ENCODE results near the gene RSPRY1. TPM values are rescaled to one million over a fixed set of nuclear protein-coding genes. Genes with fewer than 3 reads are reported as not detected.
"Not testable (repeated sequence)": the region's sequence is repeated elsewhere in the genome, so short reads cannot be mapped to it uniquely, and the experiment has no call there.

The RSPRY1 gene
- polyA plus RNA-seq, 4 donors, result 12.4 to 43.9 (median 17.2) TPM

- not testable (repeated sequence) for H3K27me3 ChIP-seq (ENCODE audit: control insufficient read depth in 3 of 3, insufficient read depth in 3 of 3, low read length in 3 of 3); H3K4me3 ChIP-seq (ENCODE audit: low read depth in 1 of 3, low read length in 3 of 3); DNase-seq; FAIRE-seq; H3K9me3 ChIP-seq (ENCODE audit: control insufficient read depth in 2 of 2, insufficient read depth in 1 of 2, low read depth in 1 of 2, low read length in 1 of 2)
- peaks cover 0 to 57% (median 0%) of the 10 kb centered on the region in 3 donors for H3K36me3 ChIP-seq (ENCODE audit: control insufficient read depth in 3 of 3, insufficient read depth in 2 of 3, low read depth in 1 of 3, low read length in 3 of 3)
- H3K27ac ChIP-seq (ENCODE audit: low read depth in 1 of 3, low read length in 2 of 3), result peak overlapping the region; percentile 79 to 97 (median 96)
- WGBS, 3 donors, result 36 to 52% (median 43%) methylated on average over 2 of the region's 2 CpGs
- peaks cover 3 to 96% (median 13%) of the 10 kb centered on the region in 3 donors for H3K4me1 ChIP-seq (ENCODE audit: control insufficient read depth in 3 of 3, insufficient read depth in 2 of 3, low read depth in 1 of 3, low read length in 2 of 3)
Measured at GRCh38 chr16:57267343-57267742, 81.2 kb downstream of the RSPRY1 start.

- Histone ChIP-seq H3K9me3 (ENCODE audit: control insufficient read depth in 2 of 2, insufficient read depth in 1 of 2, low read depth in 1 of 2, low read length in 1 of 2) (no peaks in the 10 kb centered on the region), H3K36me3 (ENCODE audit: control insufficient read depth in 3 of 3, insufficient read depth in 2 of 3, low read depth in 1 of 3, low read length in 3 of 3) (peaks cover 0 to 46% (median 0%) of the 10 kb centered on the region in 3 donors), H3K27me3 (ENCODE audit: control insufficient read depth in 3 of 3, insufficient read depth in 3 of 3, low read length in 3 of 3) (no peaks in the 10 kb centered on the region), H3K27ac (ENCODE audit: low read depth in 1 of 3, low read length in 2 of 3) (peak overlapping the region; percentile 74 to 97 (median 93)), H3K4me1 (ENCODE audit: control insufficient read depth in 3 of 3, insufficient read depth in 2 of 3, low read depth in 1 of 3, low read length in 2 of 3) (peaks cover 3 to 89% (median 8%) of the 10 kb centered on the region in 3 donors), H3K4me3 (ENCODE audit: low read depth in 1 of 3, low read length in 3 of 3) (no peak overlapping the region)
- DNase-seq (peak; percentile 97), FAIRE-seq (no peak)
- WGBS, 3 donors, result 24 to 50% (median 35%) methylated on average over 14 of the region's 14 CpGs
Measured at GRCh38 chr16:57268804-57269800, 83.0 kb downstream of the RSPRY1 start.

GRCh38 chr16:57270221-57271062 is 84.3 kb downstream of the RSPRY1 start:
- Histone ChIP-seq H3K4me3 (ENCODE audit: low read depth in 1 of 3, low read length in 3 of 3) (no peak overlapping the region), H3K9me3 (ENCODE audit: control insufficient read depth in 2 of 2, insufficient read depth in 1 of 2, low read depth in 1 of 2, low read length in 1 of 2) (no peaks in the 10 kb centered on the region), H3K27me3 (ENCODE audit: control insufficient read depth in 3 of 3, insufficient read depth in 3 of 3, low read length in 3 of 3) (no peaks in the 10 kb centered on the region), H3K36me3 (ENCODE audit: control insufficient read depth in 3 of 3, insufficient read depth in 2 of 3, low read depth in 1 of 3, low read length in 3 of 3) (peaks cover 0 to 36% (median 0%) of the 10 kb centered on the region in 3 donors), H3K27ac (ENCODE audit: low read depth in 1 of 3, low read length in 2 of 3) (peak overlapping the region in 2 of 3 donors; percentile 74 to 97), H3K4me1 (ENCODE audit: control insufficient read depth in 3 of 3, insufficient read depth in 2 of 3, low read depth in 1 of 3, low read length in 2 of 3) (peaks cover 3 to 76% (median 8%) of the 10 kb centered on the region in 3 donors)
- 84 to 93% (median 89%) methylated on average over 22 to 25 of the region's 25 CpGs for WGBS, 3 donors
- DNase-seq (no peak), FAIRE-seq (no peak)

GRCh38 chr16:57271063-57271345 is 84.9 kb downstream of the RSPRY1 start:
- no peak for FAIRE-seq
- WGBS, 3 donors, result 90 to 94% (median 92%) methylated on average over 7 of the region's 7 CpGs
- Histone ChIP-seq H3K4me3 (ENCODE audit: low read depth in 1 of 3, low read length in 3 of 3) (no peak overlapping the region), H3K36me3 (ENCODE audit: control insufficient read depth in 3 of 3, insufficient read depth in 2 of 3, low read depth in 1 of 3, low read length in 3 of 3) (peaks cover 0 to 37% (median 3%) of the 10 kb centered on the region in 3 donors), H3K9me3 (ENCODE audit: control insufficient read depth in 2 of 2, insufficient read depth in 1 of 2, low read depth in 1 of 2, low read length in 1 of 2) (no peaks in the 10 kb centered on the region), H3K27me3 (ENCODE audit: control insufficient read depth in 3 of 3, insufficient read depth in 3 of 3, low read length in 3 of 3) (no peaks in the 10 kb centered on the region), H3K27ac (ENCODE audit: low read depth in 1 of 3, low read length in 2 of 3) (peak overlapping the region in 1 of 3 donors; percentile 97), H3K4me1 (ENCODE audit: control insufficient read depth in 3 of 3, insufficient read depth in 2 of 3, low read depth in 1 of 3, low read length in 2 of 3) (peaks cover 3 to 70% (median 8%) of the 10 kb centered on the region in 3 donors)
- DNase-seq, result no peak

- Histone ChIP-seq H3K36me3 (ENCODE audit: control insufficient read depth in 3 of 3, insufficient read depth in 2 of 3, low read depth in 1 of 3, low read length in 3 of 3) (peaks cover 0 to 40% (median 3%) of the 10 kb centered on the region in 3 donors), H3K4me1 (ENCODE audit: control insufficient read depth in 3 of 3, insufficient read depth in 2 of 3, low read depth in 1 of 3, low read length in 2 of 3) (peaks cover 3 to 64% (median 9%) of the 10 kb centered on the region in 3 donors), H3K27ac (ENCODE audit: low read depth in 1 of 3, low read length in 2 of 3) (peak overlapping the region in 1 of 3 donors; percentile 76), H3K4me3 (ENCODE audit: low read depth in 1 of 3, low read length in 3 of 3) (no peak overlapping the region), H3K27me3 (ENCODE audit: control insufficient read depth in 3 of 3, insufficient read depth in 3 of 3, low read length in 3 of 3) (no peaks in the 10 kb centered on the region), H3K9me3 (ENCODE audit: control insufficient read depth in 2 of 2, insufficient read depth in 1 of 2, low read depth in 1 of 2, low read length in 1 of 2) (no peaks in the 10 kb centered on the region)
- FAIRE-seq, result no peak
- 80 to 92% (median 87%) methylated on average over 5 of the region's 5 CpGs for WGBS, 3 donors
- DNase-seq, result no peak
Measured at GRCh38 chr16:57271867-57272495, 85.9 kb downstream of the RSPRY1 start.

GRCh38 chr16:57273359-57273758 is 87.2 kb downstream of the RSPRY1 start:
- no peaks in the 10 kb centered on the region for H3K9me3 ChIP-seq (ENCODE audit: control insufficient read depth in 2 of 2, insufficient read depth in 1 of 2, low read depth in 1 of 2, low read length in 1 of 2)
- H3K27ac ChIP-seq (ENCODE audit: low read depth in 1 of 3, low read length in 2 of 3), result peak overlapping the region in 1 of 3 donors; percentile 11
- H3K4me1 ChIP-seq (ENCODE audit: control insufficient read depth in 3 of 3, insufficient read depth in 2 of 3, low read depth in 1 of 3, low read length in 2 of 3), result peaks cover 2 to 54% (median 3%) of the 10 kb centered on the region in 3 donors
- H3K27me3 ChIP-seq (ENCODE audit: control insufficient read depth in 3 of 3, insufficient read depth in 3 of 3, low read length in 3 of 3), result no peaks in the 10 kb centered on the region
- 74 to 93% (median 85%) methylated on average over 1 of the region's 1 CpG for WGBS, 3 donors
- no peak for DNase-seq
- FAIRE-seq, result no peak
- H3K4me3 ChIP-seq (ENCODE audit: low read depth in 1 of 3, low read length in 3 of 3), result no peak overlapping the region
- peaks cover 0 to 41% (median 3%) of the 10 kb centered on the region in 3 donors for H3K36me3 ChIP-seq (ENCODE audit: control insufficient read depth in 3 of 3, insufficient read depth in 2 of 3, low read depth in 1 of 3, low read length in 3 of 3)

- Histone ChIP-seq H3K9me3 (ENCODE audit: control insufficient read depth in 2 of 2, insufficient read depth in 1 of 2, low read depth in 1 of 2, low read length in 1 of 2) (no peaks in the 10 kb centered on the region), H3K4me3 (ENCODE audit: low read depth in 1 of 3, low read length in 3 of 3) (no peak overlapping the region), H3K27ac (ENCODE audit: low read depth in 1 of 3, low read length in 2 of 3) (peak overlapping the region in 1 of 3 donors; percentile 11), H3K36me3 (ENCODE audit: control insufficient read depth in 3 of 3, insufficient read depth in 2 of 3, low read depth in 1 of 3, low read length in 3 of 3) (peaks cover 0 to 41% (median 3%) of the 10 kb centered on the region in 3 donors), H3K27me3 (ENCODE audit: control insufficient read depth in 3 of 3, insufficient read depth in 3 of 3, low read length in 3 of 3) (no peaks in the 10 kb centered on the region), H3K4me1 (ENCODE audit: control insufficient read depth in 3 of 3, insufficient read depth in 2 of 3, low read depth in 1 of 3, low read length in 2 of 3) (peaks cover 2 to 49% (median 3%) of the 10 kb centered on the region in 3 donors)
- FAIRE-seq, result no peak
- no peak for DNase-seq
- 92 to 95% (median 92%) methylated on average over 5 of the region's 5 CpGs for WGBS, 3 donors
Measured at GRCh38 chr16:57273826-57274225, 87.7 kb downstream of the RSPRY1 start.

- DNase-seq; H3K27ac ChIP-seq (ENCODE audit: low read depth in 1 of 3, low read length in 2 of 3); H3K4me3 ChIP-seq (ENCODE audit: low read depth in 1 of 3, low read length in 3 of 3); H3K9me3 ChIP-seq (ENCODE audit: control insufficient read depth in 2 of 2, insufficient read depth in 1 of 2, low read depth in 1 of 2, low read length in 1 of 2); FAIRE-seq; H3K27me3 ChIP-seq (ENCODE audit: control insufficient read depth in 3 of 3, insufficient read depth in 3 of 3, low read length in 3 of 3): not testable (repeated sequence)
- WGBS, 3 donors, result 81 to 85% (median 82%) methylated on average over 5 of the region's 5 CpGs
- H3K36me3 ChIP-seq (ENCODE audit: control insufficient read depth in 3 of 3, insufficient read depth in 2 of 3, low read depth in 1 of 3, low read length in 3 of 3), result peaks cover 0 to 40% (median 3%) of the 10 kb centered on the region in 3 donors
- H3K4me1 ChIP-seq (ENCODE audit: control insufficient read depth in 3 of 3, insufficient read depth in 2 of 3, low read depth in 1 of 3, low read length in 2 of 3), result peaks cover 0 to 39% (median 5%) of the 10 kb centered on the region in 3 donors
Measured at GRCh38 chr16:57275946-57276345, 89.8 kb downstream of the RSPRY1 start.
